ENCODE data around the gene FAM120B. TPM values are rescaled to one million over a fixed set of nuclear protein-coding genes. Genes with fewer than 3 reads are reported as not detected.
A peak's percentile ranks its signal among the peaks of the same experiment; 100 is the strongest.

FAM120B gene
- total RNA-seq, 4 donors from 2014 or later, result 10.7 to 17.0 (median 13.5) TPM

- Histone ChIP-seq H3K4me1 (peaks cover 41 to 71% of the 10 kb centered on the region in 2 donors), H3K9me3 (no peaks in the 10 kb centered on the region), H3K27me3 (no peaks in the 10 kb centered on the region), H3K36me3 (no peaks in the 10 kb centered on the region), H3K27ac (no peak overlapping the region), H3K4me3 (no peak overlapping the region)
- ATAC-seq, result no peak
- in situ Hi-C loops (cut with MboI; ENCODE audit: low sequenced_read_pairs in 4 of 4), result loop anchor here in 2 of 4 donors (10.0 kb wide), 2 partner anchors 203 to 213 kb away; no protein-coding TSS in a partner anchor
- no peak for DNase-seq
- intact Hi-C loops (cut with DNase I; ENCODE audit: low total_unique reads), result no loop called here
- TF ChIP-seq CTCF (IDR thresholded peaks at IDR 0.05 in 4 of 5, conservative IDR thresholded peaks at IDR 0.05 in 1 of 5) (no peak), POLR2A (IDR thresholded peaks at IDR 0.05) (no peak)
Observed at GRCh38 chr6:170311696-170312095, 5.1 kb downstream of the FAM120B start.

GRCh38 chr6:170312876-170313275, 6.3 kb downstream of the FAM120B start:
- no peak for ATAC-seq
- Histone ChIP-seq H3K4me1 (peaks cover 41 to 63% of the 10 kb centered on the region in 2 donors), H3K36me3 (no peaks in the 10 kb centered on the region), H3K9me3 (no peaks in the 10 kb centered on the region), H3K27ac (peak overlapping the region; percentile 56 to 76 (median 70)), H3K4me3 (no peak overlapping the region), H3K27me3 (no peaks in the 10 kb centered on the region)
- in situ Hi-C loops (cut with MboI; ENCODE audit: low sequenced_read_pairs in 4 of 4) (loop anchor here in 2 of 4 donors (10.0 kb wide), 2 partner anchors 202 to 212 kb away; no protein-coding TSS in a partner anchor), intact Hi-C loops (cut with DNase I; ENCODE audit: low total_unique reads) (no loop called here)
- DNase-seq, result no peak
- TF ChIP-seq POLR2A (IDR thresholded peaks at IDR 0.05) (no peak), CTCF (IDR thresholded peaks at IDR 0.05 in 4 of 5, conservative IDR thresholded peaks at IDR 0.05 in 1 of 5) (no peak)

- DNase-seq (peak in 1 of 2 donors; percentile 44), ATAC-seq (peak; percentile 88 to 89)
- in situ Hi-C loops (cut with MboI; ENCODE audit: low sequenced_read_pairs in 4 of 4) (loop anchor here in 2 of 4 donors (10.0 kb wide), 2 partner anchors 201 to 211 kb away; no protein-coding TSS in a partner anchor), intact Hi-C loops (cut with DNase I; ENCODE audit: low total_unique reads) (no loop called here)
- H3K4me3 ChIP-seq, result no peak overlapping the region
- no peak for TF ChIP-seq CTCF (IDR thresholded peaks at IDR 0.05 in 4 of 5, conservative IDR thresholded peaks at IDR 0.05 in 1 of 5)
- TF ChIP-seq POLR2A (IDR thresholded peaks at IDR 0.05), result no peak
- H3K9me3 ChIP-seq, result no peaks in the 10 kb centered on the region
- H3K36me3 ChIP-seq, result peaks cover 0 to 2% of the 10 kb centered on the region in 2 donors
- H3K27ac ChIP-seq, result peak overlapping the region; percentile 56 to 76 (median 70)
- H3K4me1 ChIP-seq, result peaks cover 31 to 54% of the 10 kb centered on the region in 2 donors
- no peaks in the 10 kb centered on the region for H3K27me3 ChIP-seq
Observed at GRCh38 chr6:170313716-170314295, 7.2 kb downstream of the FAM120B start.

GRCh38 chr6:170314983-170315382, 8.4 kb downstream of the FAM120B start:
- Histone ChIP-seq H3K36me3 (peaks cover 0 to 9% of the 10 kb centered on the region in 2 donors), H3K9me3 (no peaks in the 10 kb centered on the region), H3K4me1 (peaks cover 31 to 42% of the 10 kb centered on the region in 2 donors), H3K4me3 (no peak overlapping the region), H3K27me3 (no peaks in the 10 kb centered on the region), H3K27ac (peak overlapping the region; percentile 6 to 76 (median 70))
- DNase-seq, result no peak
- intact Hi-C loops (cut with DNase I; ENCODE audit: low total_unique reads) (no loop called here), in situ Hi-C loops (cut with MboI; ENCODE audit: low sequenced_read_pairs in 4 of 4) (loop anchor here in 2 of 4 donors (10.0 kb wide), 2 partner anchors 200 to 210 kb away; no protein-coding TSS in a partner anchor)
- ATAC-seq, result no peak
- no peak for TF ChIP-seq POLR2A (IDR thresholded peaks at IDR 0.05)
- no peak for TF ChIP-seq CTCF (IDR thresholded peaks at IDR 0.05 in 4 of 5, conservative IDR thresholded peaks at IDR 0.05 in 1 of 5)

Data from gastrocnemius medialis (tissue), 4 donors.